NCI-H1417 treated with DMSO at 0.1 percent for 48 hours (cell line): Measurements from ENCODE around the gene PON3.
"Not testable (repeated sequence)": the region's sequence is repeated elsewhere in the genome, so short reads cannot be mapped to it uniquely, and the experiment has no call there.

Experiments used
- DNase-seq: peaks from one replicate; lab custom pipeline; 2025; lab: John Stamatoyannopoulos, UW

PON3 gene

GRCh38 chr7:95411666-95412065, 15.5 kb upstream of the PON3 start:
- DNase-seq = no peak

- DNase-seq = no peak
Observed at GRCh38 chr7:95411036-95411435, 14.9 kb upstream of the PON3 start.

GRCh38 chr7:95407751-95408150, 11.6 kb upstream of the PON3 start:
- DNase-seq = no peak

GRCh38 chr7:95405800-95406199, 9.6 kb upstream of the PON3 start:
- DNase-seq = no peak

- no peak for DNase-seq
Observed at GRCh38 chr7:95405208-95405607, 9.0 kb upstream of the PON3 start.

- no peak for DNase-seq
Observed at GRCh38 chr7:95404316-95404865, 8.2 kb upstream of the PON3 start.

- no peak for DNase-seq
Observed at GRCh38 chr7:95398155-95398940, 2.2 kb upstream of the PON3 start.

- DNase-seq = no peak
Observed at GRCh38 chr7:95397381-95397780, 1.2 kb upstream of the PON3 start.

- no peak for DNase-seq
Observed at GRCh38 chr7:95395755-95396135, 430 bp downstream of the PON3 start.

- DNase-seq = no peak
Observed at GRCh38 chr7:95394370-95394769, 1.8 kb downstream of the PON3 start.

GRCh38 chr7:95391761-95392160, 4.4 kb downstream of the PON3 start:
- no peak for DNase-seq

- DNase-seq = no peak
Observed at GRCh38 chr7:95389516-95389915, 6.7 kb downstream of the PON3 start.

- DNase-seq = not testable (repeated sequence)
Observed at GRCh38 chr7:95379457-95379856, 16.7 kb downstream of the PON3 start.

- no peak for DNase-seq
Observed at GRCh38 chr7:95376632-95377400, 19.4 kb downstream of the PON3 start.

- no peak for DNase-seq
Observed at GRCh38 chr7:95375591-95376257, 20.5 kb downstream of the PON3 start.

- DNase-seq = no peak
Observed at GRCh38 chr7:95373323-95373722, 22.9 kb downstream of the PON3 start.

GRCh38 chr7:95368235-95368634, 27.9 kb downstream of the PON3 start:
- no peak for DNase-seq

- DNase-seq = no peak
Observed at GRCh38 chr7:95367606-95368005, 28.6 kb downstream of the PON3 start.

- DNase-seq = no peak
Observed at GRCh38 chr7:95365151-95365550, 31.0 kb downstream of the PON3 start.

GRCh38 chr7:95357623-95358022, 38.6 kb downstream of the PON3 start:
- DNase-seq = no peak

GRCh38 chr7:95342642-95343307, 53.4 kb downstream of the PON3 start:
- no peak for DNase-seq

GRCh38 chr7:95342029-95342428, 54.1 kb downstream of the PON3 start:
- no peak for DNase-seq
